Measurements from ENCODE around the gene SLC26A1.

Gene SLC26A1

DNA sequence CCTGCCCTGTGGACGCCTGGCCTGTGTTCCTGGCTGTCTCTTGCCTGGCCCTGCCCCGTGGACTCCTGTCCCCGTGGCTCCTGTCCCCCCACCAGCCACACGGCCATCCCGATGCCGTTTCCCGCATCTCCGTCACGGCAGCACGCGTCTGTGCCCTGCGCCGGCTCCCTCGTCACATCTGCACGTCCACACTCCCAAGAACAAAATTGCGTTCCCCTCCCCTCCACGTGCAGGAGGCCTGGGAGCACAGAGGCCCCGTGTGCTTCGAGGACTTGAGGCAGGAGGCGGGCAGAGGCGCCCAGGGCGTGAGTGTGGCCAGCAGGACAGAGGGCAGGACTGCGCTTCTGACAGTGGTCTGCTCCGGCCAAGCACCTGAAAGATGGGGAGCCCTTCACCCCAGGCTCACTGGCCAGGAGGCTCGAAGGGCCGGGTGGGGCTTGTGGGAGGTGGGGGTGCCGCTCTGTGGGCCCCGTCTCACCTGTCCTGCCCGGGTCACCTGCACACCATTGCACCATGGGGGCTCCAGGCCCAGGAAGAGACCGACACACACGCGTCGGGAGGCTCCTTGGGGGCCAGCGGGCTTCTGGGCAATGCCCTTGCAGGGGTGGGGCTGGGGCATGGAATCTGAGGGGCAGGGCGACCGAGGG lies 35.5 kb upstream of the SLC26A1 start:
- no peak for DNase-seq

- DNase-seq, result no peak
Observed at GRCh38 chr4:1027915-1028238, 34.7 kb upstream of the SLC26A1 start.

DNA sequence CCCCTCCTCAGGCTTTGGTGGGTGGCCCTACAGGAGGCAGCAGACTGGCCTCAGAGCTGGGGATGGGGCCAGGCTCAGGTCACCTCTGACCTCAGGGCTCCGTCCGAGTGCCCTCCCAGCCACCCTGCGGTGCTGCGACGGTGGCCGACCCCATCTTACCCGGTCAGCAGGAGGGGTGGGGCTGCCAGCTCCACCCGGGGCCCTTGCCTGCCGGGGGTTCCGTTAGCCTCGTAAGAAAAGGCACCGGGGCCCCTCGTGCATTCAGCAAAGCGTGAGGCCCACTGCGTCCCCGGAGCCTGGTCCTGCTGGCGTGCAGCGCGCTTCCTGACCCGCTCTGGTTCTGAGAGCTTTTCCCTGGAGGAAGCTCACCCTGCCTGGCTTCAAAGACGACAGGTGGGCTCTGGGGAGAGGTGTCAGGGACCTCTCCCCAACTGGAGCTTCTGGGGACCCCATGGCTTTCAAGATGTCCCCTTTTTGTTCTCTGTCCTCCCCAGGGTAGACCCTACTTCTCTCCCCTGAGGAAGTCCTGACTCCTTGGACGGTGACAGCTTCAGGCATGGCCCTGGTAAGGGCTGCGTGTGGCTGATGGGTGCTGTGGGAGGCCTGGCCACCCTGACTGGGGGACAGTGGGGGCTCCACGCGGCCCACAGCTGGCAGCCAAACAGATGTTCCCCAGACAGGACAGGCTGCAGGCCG lies 34.2 kb upstream of the SLC26A1 start:
- DNase-seq, result no peak

- peak; percentile 49 to 54 for DNase-seq
Observed at GRCh38 chr4:1026115-1026514, 32.9 kb upstream of the SLC26A1 start.

DNA sequence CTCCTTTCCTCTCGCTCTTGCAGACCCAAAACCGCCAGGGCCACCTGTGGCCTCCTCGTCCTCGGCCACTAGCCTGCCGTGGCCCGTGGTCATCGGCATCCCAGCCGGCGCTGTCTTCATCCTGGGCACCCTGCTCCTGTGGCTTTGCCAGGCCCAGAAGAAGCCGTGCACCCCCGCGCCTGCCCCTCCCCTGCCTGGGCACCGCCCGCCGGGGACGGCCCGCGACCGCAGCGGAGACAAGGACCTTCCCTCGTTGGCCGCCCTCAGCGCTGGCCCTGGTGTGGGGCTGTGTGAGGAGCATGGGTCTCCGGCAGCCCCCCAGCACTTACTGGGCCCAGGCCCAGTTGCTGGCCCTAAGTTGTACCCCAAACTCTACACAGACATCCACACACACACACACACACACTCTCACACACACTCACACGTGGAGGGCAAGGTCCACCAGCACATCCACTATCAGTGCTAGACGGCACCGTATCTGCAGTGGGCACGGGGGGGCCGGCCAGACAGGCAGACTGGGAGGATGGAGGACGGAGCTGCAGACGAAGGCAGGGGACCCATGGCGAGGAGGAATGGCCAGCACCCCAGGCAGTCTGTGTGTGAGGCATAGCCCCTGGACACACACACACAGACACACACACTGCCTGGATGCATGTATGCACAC lies 31.8 kb upstream of the SLC26A1 start:
- DNase-seq, result no peak

DNA sequence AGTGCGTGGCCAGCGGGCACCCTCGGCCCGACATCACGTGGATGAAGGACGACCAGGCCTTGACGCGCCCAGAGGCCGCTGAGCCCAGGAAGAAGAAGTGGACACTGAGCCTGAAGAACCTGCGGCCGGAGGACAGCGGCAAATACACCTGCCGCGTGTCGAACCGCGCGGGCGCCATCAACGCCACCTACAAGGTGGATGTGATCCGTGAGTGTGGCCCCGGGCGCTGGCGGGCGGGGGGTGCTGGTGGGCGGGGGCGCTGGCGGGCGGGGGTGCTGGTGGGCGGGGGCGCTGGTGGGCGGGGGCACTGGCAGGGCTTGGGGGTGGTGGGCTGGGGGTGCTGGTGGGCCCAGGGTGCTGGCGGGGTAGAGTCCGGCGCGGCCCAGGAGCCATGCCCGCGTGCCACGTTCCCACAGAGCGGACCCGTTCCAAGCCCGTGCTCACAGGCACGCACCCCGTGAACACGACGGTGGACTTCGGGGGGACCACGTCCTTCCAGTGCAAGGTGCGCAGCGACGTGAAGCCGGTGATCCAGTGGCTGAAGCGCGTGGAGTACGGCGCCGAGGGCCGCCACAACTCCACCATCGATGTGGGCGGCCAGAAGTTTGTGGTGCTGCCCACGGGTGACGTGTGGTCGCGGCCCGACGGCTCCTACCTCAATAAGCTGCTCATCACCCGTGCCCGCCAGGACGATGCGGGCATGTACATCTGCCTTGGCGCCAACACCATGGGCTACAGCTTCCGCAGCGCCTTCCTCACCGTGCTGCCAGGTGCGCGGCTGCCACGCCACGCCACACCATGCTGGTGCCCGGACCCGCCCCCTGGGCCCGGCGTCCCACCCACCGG lies 30.9 kb upstream of the SLC26A1 start:
- no peak for DNase-seq

GRCh38 chr4:1023075-1023640 lies 30.0 kb upstream of the SLC26A1 start:
- DNase-seq, result no peak

GRCh38 chr4:1022739-1023066 lies 29.5 kb upstream of the SLC26A1 start:
- no peak for DNase-seq

GRCh38 chr4:1022051-1022738 lies 29.0 kb upstream of the SLC26A1 start:
- no peak for DNase-seq

GRCh38 chr4:1021386-1022050 lies 28.3 kb upstream of the SLC26A1 start:
- DNase-seq, result no peak

GRCh38 chr4:1019729-1020470 lies 26.7 kb upstream of the SLC26A1 start:
- DNase-seq, result no peak

GRCh38 chr4:1019320-1019719 lies 26.1 kb upstream of the SLC26A1 start:
- DNase-seq, result no peak

- no peak for DNase-seq
Observed at GRCh38 chr4:1018147-1019020, 25.2 kb upstream of the SLC26A1 start.

- no peak for DNase-seq
Observed at GRCh38 chr4:1017706-1018105, 24.5 kb upstream of the SLC26A1 start.

- no peak for DNase-seq
Observed at GRCh38 chr4:1017211-1017610, 24.0 kb upstream of the SLC26A1 start.

GRCh38 chr4:1015746-1016145 lies 22.5 kb upstream of the SLC26A1 start:
- DNase-seq, result no peak

GRCh38 chr4:1015179-1015578 lies 22.0 kb upstream of the SLC26A1 start:
- no peak for DNase-seq

- DNase-seq, result no peak
Observed at GRCh38 chr4:1014291-1015167, 21.3 kb upstream of the SLC26A1 start.
